Measurements from ENCODE around the gene FXR2.

GRCh38 chr17:7610641-7611040 lies 4.1 kb downstream of the FXR2 start:
- TF ChIP-seq PBX3 (CRISPR knock-in tag; IDR thresholded peaks at IDR 0.05), result no peak
- no peak for TF ChIP-seq PRDM1 (tag by site-specific recombination; IDR thresholded peaks at IDR 0.05)
- no peak for TF ChIP-seq ZNF175 (tag by site-specific recombination; IDR thresholded peaks at IDR 0.05)
- TF ChIP-seq ZNF629 (tag by site-specific recombination; IDR thresholded peaks at IDR 0.05), result no peak
- TF ChIP-seq CTCF (tag by site-specific recombination; IDR thresholded peaks at IDR 0.05), result no peak
- no peak for TF ChIP-seq SP7 (tag by site-specific recombination; IDR thresholded peaks at IDR 0.05)
- no peak for TF ChIP-seq KLF9 (tag by site-specific recombination; IDR thresholded peaks at IDR 0.05; ENCODE audit: low read depth)
- no peak for TF ChIP-seq ZNF785 (tag by site-specific recombination; IDR thresholded peaks at IDR 0.05)
- TF ChIP-seq ZNF558 (tag by site-specific recombination; IDR thresholded peaks at IDR 0.05), result no peak
